OCI-LY7 (cell line): ENCODE data around the gene LMTK3. TPM values are rescaled to one million over a fixed set of nuclear protein-coding genes. Genes with fewer than 3 reads are reported as not detected.

Experiments used
- BruUV-seq: library from RNA; stranded (reverse); fragments of 400-500 nt; replicated peaks from 2 replicates; lab custom pipeline; 2021; lab: Mats Ljungman, UMichigan
- CTCF ChIA-PET: fragments of 300-600 bp; sonication (Branson Sonifier 250); formaldehyde crosslinking; loops from one replicate; lab custom pipeline; 2022; ENCODE audit warnings: antibody characterized with exemption; ENCODE audit not compliant: unreplicated experiment; lab: Charles Lee
- POLR2A ChIA-PET: fragments of 300-600 bp; sonication (Branson Sonifier 250); formaldehyde crosslinking; loops from one replicate; lab custom pipeline; 2022; ENCODE audit warnings: antibody characterized with exemption; lab: Charles Lee
- DNase-seq: peaks from one replicate; pipeline ENCODE4 v3.0.0-alpha.2; 2015; ENCODE audit warnings: low spot score
- H2AFZ ChIP-seq: fragments of 200-600 bp; sonication (generic), shearing (Covaris generic); 2 replicates; pipeline ENCODE4 v1.6.1; 2014; ENCODE audit warnings: mild to moderate bottlenecking, antibody characterized with exemption, low read length, moderate library complexity
- H3K27ac ChIP-seq: fragments of 200-600 bp; sonication (generic); 2 replicates; pipeline ENCODE4 v1.5.1; 2014; ENCODE audit warnings: mixed run types, low read depth, mild to moderate bottlenecking, moderate library complexity, low read length, inconsistent platforms; ENCODE audit not compliant: poor library complexity, severe bottlenecking
- H3K36me3 ChIP-seq: fragments of 200-600 bp; sonication (generic); 2 replicates; pipeline ENCODE4 v1.6.1; 2014; ENCODE audit warnings: mild to moderate bottlenecking, antibody characterized with exemption, low read length, moderate library complexity, mixed read lengths; ENCODE audit not compliant: insufficient read depth
- H3K4me1 ChIP-seq: fragments of 200-600 bp; sonication (generic); 2 replicates; pipeline ENCODE4 v1.5.1; 2014; ENCODE audit warnings: mild to moderate bottlenecking, low read length; ENCODE audit not compliant: insufficient read depth, poor library complexity, severe bottlenecking
- H3K4me2 ChIP-seq: fragments of 200-600 bp; sonication (generic); 2 replicates; pipeline ENCODE4 v1.6.1; 2014; ENCODE audit warnings: mild to moderate bottlenecking, low read length
- H3K4me3 ChIP-seq: fragments of 200-600 bp; sonication (generic); 2 replicates; pipeline ENCODE4 v1.5.1; 2014; ENCODE audit warnings: mild to moderate bottlenecking, low read depth, low read length; ENCODE audit not compliant: poor library complexity, severe bottlenecking
- H3K79me2 ChIP-seq: fragments of 200-600 bp; sonication (generic); 2 replicates; pipeline ENCODE4 v1.6.1; 2016; ENCODE audit warnings: low read depth, mild to moderate bottlenecking, low read length, moderate library complexity, mixed read lengths; ENCODE audit not compliant: insufficient read depth
- H3K9me2 ChIP-seq: fragments of 200-600 bp; sonication (generic); 2 replicates; pipeline ENCODE4 v1.6.1; 2016; ENCODE audit warnings: mild to moderate bottlenecking, low read length, mixed read lengths; ENCODE audit not compliant: insufficient read depth
- H3K9me3 ChIP-seq: fragments of 200-600 bp; sonication (generic); 2 replicates; pipeline ENCODE4 v1.6.1; 2014; ENCODE audit warnings: mild to moderate bottlenecking, mixed run types, low read length, mixed read lengths
- H4K20me1 ChIP-seq: fragments of 200-600 bp; sonication (generic); 2 replicates; pipeline ENCODE4 v1.6.1; 2014; ENCODE audit warnings: mild to moderate bottlenecking, antibody characterized with exemption, low read length, moderate library complexity, mixed read lengths; ENCODE audit not compliant: insufficient read depth
- EZH2phosphoT487 ChIP-seq: fragments of 200-600 bp; sonication (generic); IDR thresholded peaks from 2 replicates; pipeline ENCODE4 v1.6.1; 2018; ENCODE audit warnings: low read depth, borderline replicate concordance, mild to moderate bottlenecking, mixed run types, antibody characterized with exemption, low read length, moderate library complexity, mixed read lengths
- intact Hi-C: fragments of 100-400 bp; cut with micrococcal nuclease; formaldehyde crosslinking; loops from one replicate; pipeline ENCODE4 v1.10.0; 2022; ENCODE audit not compliant: unreplicated experiment
- total RNA-seq, 2 experiments: library from RNA; depleted of rRNA in 1 of 2; stranded (reverse); fragments of >200 nt in 1 of 2; shearing (Covaris generic) in 1 of 2; gene quantifications; 2 replicates each; pipeline ENCODE4 v1.2.3, GENCODE V29; 2014 to 2022
- TF ChIP-seq, protein P1 (sequence below): fragments of 200-600 bp; sonication (generic); conservative IDR thresholded peaks from 2 replicates; pipeline ENCODE4 v1.5.1; 2014; ENCODE audit warnings: mild to moderate bottlenecking, antibody characterized with exemption, low read length, moderate library complexity, mixed read lengths

Gene LMTK3
- total RNA-seq, 2 experiments from 2014 or later = 1.3 to 9.7 TPM

DNA sequence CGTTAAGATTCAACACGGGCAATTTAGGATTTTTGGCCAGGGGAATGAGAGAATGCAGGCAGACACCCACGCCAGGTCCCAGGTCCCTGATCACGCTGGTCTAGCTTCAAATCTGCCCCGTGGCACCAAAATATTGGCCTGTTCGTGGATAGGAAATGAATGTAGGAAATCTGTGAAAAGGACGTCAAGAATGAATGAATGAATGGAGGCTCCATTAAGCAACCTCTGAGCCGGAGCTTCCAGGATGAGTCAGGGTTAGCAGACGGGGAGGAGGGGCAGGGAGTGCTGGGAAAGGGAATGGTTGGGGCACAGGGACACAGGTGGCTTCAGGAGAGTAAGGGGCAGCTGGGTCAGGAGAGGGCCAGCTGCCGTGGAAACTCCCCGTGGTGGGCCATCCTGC, 44.5 kb upstream of the LMTK3 start:
- H3K36me3 ChIP-seq = no peaks in the 10 kb centered on the region
- no TSS peak for BruUV-seq
- H3K4me1 ChIP-seq = no peaks in the 10 kb centered on the region
- intact Hi-C loops = no loop called here
- no peaks in the 10 kb centered on the region for H4K20me1 ChIP-seq
- DNase-seq = no peak
- no peak overlapping the region for H2AFZ ChIP-seq
- no peak overlapping the region for H3K27ac ChIP-seq
- no peaks in the 10 kb centered on the region for H3K9me2 ChIP-seq
- TF ChIP-seq, protein P1, sequence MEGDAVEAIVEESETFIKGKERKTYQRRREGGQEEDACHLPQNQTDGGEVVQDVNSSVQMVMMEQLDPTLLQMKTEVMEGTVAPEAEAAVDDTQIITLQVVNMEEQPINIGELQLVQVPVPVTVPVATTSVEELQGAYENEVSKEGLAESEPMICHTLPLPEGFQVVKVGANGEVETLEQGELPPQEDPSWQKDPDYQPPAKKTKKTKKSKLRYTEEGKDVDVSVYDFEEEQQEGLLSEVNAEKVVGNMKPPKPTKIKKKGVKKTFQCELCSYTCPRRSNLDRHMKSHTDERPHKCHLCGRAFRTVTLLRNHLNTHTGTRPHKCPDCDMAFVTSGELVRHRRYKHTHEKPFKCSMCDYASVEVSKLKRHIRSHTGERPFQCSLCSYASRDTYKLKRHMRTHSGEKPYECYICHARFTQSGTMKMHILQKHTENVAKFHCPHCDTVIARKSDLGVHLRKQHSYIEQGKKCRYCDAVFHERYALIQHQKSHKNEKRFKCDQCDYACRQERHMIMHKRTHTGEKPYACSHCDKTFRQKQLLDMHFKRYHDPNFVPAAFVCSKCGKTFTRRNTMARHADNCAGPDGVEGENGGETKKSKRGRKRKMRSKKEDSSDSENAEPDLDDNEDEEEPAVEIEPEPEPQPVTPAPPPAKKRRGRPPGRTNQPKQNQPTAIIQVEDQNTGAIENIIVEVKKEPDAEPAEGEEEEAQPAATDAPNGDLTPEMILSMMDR = no peak
- no peaks in the 10 kb centered on the region for H3K79me2 ChIP-seq
- ChIA-PET POLR2A (no interaction called here), CTCF (no interaction called here)
- no peak overlapping the region for H3K4me3 ChIP-seq
- no peak overlapping the region for H3K4me2 ChIP-seq
- H3K9me3 ChIP-seq = no peaks in the 10 kb centered on the region

DNA sequence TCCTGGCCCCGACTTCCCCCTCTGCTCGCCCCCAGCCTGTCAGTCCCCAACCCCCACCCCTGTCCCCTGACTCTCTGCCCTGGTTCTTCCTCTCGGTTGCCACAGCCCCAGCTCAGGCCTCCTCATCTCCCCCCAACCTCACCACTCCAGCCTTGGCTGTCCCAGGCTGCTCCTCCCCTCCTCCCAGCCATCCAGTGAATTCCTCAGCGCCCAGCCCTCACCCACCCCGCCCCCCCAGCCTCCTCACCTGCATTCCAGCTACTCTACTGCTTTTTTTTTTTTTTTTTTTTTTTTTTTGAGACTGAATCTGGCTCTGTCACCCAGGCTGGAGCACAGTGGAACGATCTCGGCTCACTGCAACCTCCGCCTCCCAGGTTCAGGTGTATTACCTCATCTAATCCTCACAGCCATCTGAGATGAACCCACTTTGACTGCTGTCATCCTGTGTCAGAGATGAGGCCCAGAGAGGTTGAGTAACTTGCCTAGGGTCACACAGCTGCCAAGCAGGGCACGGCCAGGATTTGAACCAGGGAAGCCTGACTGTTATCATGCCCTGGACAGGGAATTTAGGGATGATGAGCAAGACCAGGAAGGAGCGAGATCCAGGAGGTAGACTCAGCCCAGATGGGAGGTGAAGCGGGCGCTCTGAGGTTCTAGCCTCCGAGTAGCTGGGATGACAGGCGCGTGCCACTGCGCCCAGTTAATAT, 42.9 kb upstream of the LMTK3 start:
- Histone ChIP-seq H3K36me3 (no peaks in the 10 kb centered on the region), H3K9me2 (no peaks in the 10 kb centered on the region), H3K79me2 (no peaks in the 10 kb centered on the region), H4K20me1 (no peaks in the 10 kb centered on the region), H3K4me1 (no peaks in the 10 kb centered on the region), H3K4me3 (no peak overlapping the region), H3K9me3 (no peaks in the 10 kb centered on the region), H2AFZ (no peak overlapping the region), H3K4me2 (no peak overlapping the region), H3K27ac (no peak overlapping the region)
- DNase-seq = no peak
- TF ChIP-seq EZH2phosphoT487 = no peak
- TF ChIP-seq, protein P1 = no peak
- intact Hi-C loops = no loop called here
- ChIA-PET POLR2A (no interaction called here), CTCF (interaction anchor here (0.6 kb wide), 1 partner anchor 240 kb away, joined by 3 read pairs; no protein-coding TSS in a partner anchor)
- BruUV-seq = no TSS peak

GRCh38 chr19:48553676-48554384, 42.2 kb upstream of the LMTK3 start:
- POLR2A ChIA-PET = no interaction called here
- Histone ChIP-seq H3K4me1 (no peaks in the 10 kb centered on the region), H3K79me2 (no peaks in the 10 kb centered on the region), H3K4me2 (no peak overlapping the region), H3K27ac (no peak overlapping the region), H4K20me1 (no peaks in the 10 kb centered on the region), H3K9me3 (no peaks in the 10 kb centered on the region), H3K36me3 (no peaks in the 10 kb centered on the region), H2AFZ (no peak overlapping the region), H3K4me3 (no peak overlapping the region), H3K9me2 (no peaks in the 10 kb centered on the region)
- BruUV-seq = no TSS peak
- intact Hi-C loops = no loop called here
- CTCF ChIA-PET = no interaction called here
- TF ChIP-seq, protein P1 = no peak
- no peak for TF ChIP-seq EZH2phosphoT487
- DNase-seq = no peak
